HG02943 (cell line): Measurements from ENCODE around the gene MALRD1.

Experiments
- ATAC-seq: cut with Tn5 transposase; IDR thresholded peaks from one replicate; pipeline ENCODE4 v1.9.1; 2021; ENCODE audit warnings: mild to moderate bottlenecking, low read depth, moderate library complexity; ENCODE audit not compliant: unreplicated experiment

The MALRD1 gene

DNA sequence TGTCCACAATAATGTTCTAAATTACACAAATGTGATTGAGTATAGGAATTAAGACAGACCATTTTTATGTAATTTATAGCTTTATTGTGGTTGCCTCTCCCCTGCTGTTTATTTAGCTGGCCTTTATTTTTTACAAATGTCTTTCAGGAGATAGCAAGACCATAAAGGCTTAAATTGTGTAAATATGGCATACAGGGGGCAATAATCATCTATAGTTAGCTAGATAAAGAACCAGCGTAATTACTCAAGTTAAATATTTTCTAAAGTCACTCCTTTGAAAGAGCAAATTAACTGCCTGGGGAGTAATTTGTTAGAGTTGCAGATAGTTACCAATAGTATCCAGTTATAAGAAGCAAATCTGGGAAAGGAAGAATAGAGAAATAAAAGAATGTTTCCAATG lies at the start of gene MALRD1:
TSS of gene MALRD1 (plus strand) at position 313 of the 400 bp plus-strand sequence. CDS start 138 bp downstream, outside the sequence.
- no peak for ATAC-seq

DNA sequence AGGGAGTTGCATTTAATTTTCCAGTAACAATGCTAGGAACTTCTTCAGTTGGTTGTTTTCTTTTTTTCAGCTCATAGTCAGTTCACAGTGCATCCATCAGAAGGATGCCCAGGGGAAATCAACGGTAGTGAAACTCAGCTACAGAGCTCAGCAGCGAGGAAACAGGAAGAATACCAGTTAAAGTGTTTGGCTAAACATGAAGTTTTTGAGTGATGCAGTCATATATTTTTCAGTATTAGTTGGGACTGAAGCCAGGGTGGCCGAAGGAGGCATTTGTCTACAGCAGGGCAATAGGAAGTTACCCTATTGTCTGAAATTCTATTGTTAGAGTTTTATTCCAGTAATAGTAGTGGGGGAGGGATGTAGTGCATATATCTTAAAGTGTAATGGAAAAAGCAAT lies 45.3 kb upstream of the MALRD1 start:
- no peak for ATAC-seq

DNA sequence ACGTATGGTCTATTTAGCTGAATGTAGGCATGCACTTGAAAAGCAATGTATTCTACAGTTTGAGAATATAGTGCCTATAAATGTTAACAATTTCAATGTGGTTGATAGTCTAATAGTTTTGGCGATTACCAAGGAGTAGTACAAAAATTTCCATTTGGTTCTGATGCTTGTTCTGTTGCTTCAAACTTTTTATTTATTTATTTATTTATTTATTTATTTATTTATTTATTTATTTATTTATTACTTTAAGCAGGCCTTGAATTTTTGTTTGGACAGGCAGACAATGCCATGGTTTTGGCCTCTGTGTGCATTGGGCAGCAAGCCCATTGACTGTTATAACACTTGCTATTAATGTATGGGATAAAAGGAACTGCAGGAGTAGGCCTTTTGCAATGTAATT lies 36.5 kb upstream of the MALRD1 start:
- no peak for ATAC-seq

DNA sequence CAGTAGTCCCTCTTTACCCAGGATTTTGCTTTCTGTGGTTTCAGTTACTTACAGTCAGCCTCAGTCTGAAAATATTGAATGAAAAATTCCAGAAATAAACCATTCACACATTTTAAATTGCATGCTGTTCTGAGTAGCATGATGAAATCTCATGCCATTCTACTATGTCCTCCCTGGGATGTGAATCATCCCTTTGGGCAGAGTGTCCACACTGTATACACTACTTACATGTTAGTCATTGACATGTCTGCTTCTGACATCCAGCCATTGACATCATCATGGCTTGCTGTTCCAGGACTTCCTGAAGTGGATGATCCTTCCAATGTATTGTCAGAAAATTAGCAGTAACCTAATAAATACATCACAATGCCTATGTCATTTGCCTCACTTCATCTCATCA lies 34.6 kb upstream of the MALRD1 start:
- no peak for ATAC-seq

DNA sequence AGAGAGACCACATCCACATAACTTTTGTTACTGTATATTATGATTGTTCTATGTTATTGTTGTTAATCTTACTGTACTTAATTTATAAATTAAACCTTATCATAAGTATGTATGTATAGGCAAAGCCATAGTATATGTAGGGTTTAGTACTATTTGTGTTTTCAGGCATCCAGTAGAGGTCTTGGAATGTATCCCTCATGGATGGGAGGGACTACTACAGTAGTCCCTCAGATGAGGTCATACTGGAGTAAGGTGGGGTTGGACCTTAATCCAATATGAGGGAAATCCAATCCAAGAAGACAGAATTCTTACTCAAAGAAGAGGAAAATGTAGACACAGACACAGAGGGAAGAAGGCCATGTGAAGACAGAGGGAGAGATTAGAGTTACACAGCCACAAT lies 34.1 kb upstream of the MALRD1 start:
- ATAC-seq: no peak

DNA sequence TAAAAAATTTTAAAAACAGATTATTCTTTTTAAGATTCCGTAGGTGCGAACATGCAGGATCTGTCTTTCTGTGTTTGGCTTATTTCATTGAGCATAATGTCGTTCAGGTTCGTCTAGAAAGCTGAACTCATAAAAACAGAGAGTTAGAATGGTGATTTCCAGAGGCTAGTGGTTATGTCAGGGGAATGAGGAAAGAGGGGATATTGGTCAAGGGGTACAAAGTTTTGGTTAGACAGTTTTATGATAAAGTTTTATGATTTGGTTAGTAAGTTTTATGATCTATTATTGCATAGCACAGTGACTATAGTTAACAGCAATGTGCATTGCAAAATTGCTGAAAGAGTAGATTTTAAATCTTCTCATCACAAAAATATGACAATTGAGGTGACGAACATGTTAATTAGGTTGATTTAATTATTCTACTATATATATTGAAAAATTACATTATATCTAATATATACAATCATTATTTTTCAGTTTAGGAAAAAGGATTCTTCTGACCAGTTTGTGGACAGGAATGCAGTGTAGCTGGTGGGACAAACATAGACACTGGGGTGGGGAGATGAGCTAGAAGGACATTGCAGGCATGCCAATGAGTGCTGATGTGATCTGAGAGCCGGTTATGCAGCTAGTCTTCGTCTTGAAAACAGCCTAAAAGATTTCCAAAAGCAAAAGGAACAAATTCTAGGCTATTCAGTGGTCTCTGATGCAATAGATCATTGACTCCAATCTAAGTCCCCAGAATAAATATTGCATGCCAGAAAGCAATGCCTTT lies 31.3 kb upstream of the MALRD1 start:
- no peak for ATAC-seq

DNA sequence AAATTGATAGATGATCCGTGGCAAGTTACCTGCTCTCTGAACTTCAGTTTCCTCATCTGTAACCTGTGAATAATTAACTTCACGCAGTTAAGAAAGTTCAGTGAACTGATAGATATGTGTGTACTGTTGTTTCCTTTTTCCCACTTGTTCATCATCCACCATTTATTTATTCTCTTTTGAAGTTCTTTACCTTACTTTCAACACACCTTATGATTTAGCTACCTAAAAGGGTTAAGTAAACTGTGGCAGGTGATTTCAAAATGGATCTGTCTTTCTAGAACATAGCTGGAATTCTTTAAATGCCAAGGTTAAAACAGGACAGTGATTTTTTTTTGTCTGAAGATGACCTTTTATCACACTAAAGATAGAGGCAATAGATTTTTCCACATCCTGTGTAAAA lies 27.4 kb upstream of the MALRD1 start:
- ATAC-seq: no peak

DNA sequence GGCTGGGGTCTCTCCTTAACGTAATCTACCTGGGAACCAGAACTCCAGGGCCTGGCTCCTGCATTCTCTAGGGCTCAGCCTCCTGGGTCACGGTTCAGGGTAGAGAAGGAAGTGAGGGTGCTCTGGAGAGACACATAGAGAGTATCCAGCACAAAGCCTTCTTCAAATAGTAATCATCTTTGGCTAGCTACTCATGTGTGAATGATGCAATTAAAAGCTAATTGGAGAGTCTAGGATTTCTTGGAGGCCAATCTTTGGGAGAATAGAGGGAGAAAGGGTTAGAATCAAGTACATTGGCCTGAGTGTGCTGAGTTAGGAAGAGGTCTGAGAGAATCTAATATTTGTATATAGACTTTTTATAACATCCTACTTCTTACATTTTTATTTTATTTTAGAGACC lies 24.0 kb upstream of the MALRD1 start:
- no peak for ATAC-seq

DNA sequence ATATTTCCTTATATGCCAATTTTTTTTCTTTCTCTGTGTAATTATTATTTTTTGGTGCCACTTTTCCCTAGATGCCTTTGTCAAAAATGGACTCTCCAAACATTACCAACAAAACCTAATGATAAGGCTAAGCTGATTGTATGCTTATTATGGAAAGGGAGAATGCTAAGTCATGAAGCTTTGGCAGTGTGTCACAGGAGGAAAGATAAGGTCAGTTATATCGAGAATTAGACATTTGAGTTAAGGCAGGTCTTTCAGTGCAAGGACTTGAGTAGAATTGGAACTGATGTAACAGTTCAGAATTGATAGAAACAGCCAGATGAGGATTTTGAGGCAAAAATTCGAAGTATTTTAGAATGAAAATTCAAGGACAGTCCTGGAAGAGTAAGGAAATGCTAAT lies 16.8 kb upstream of the MALRD1 start:
- ATAC-seq: no peak

DNA sequence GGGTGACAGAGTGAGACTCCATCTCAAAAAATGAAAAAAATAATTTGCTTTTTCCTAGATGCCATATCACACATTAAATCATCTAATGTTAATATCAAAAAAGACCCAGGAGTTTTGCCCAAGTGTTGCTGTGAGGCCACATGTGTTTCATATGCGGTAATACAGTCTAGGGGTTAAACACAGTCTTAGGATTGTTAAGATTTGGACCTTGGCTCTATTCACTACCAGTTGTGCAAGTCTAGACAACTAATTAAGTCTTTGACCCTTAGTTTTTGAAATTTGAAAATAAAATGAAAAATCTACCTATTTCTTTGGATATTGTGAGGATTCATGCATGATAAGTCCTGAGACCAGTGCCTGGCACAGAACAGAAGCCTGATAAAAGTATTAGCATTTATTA lies 14.9 kb upstream of the MALRD1 start:
- no peak for ATAC-seq

DNA sequence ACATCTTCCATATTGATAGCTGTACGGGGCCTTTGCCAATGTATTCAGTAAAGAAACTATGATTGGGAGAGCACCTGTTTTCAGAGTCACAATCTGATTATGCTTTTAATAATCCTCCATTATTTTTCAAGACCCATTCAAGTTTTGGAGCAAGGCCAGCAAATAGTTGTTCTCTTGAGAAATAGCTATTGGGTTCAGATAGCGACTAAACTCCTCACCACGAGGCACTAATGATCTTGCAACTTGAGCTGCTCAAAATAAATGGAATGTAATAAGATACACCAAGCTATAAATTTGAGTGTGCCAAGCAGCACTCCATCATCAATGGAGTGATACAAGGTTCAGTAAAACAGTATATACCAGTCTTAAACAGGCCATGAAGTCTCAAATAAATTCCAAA lies 7.4 kb upstream of the MALRD1 start:
- no peak for ATAC-seq

DNA sequence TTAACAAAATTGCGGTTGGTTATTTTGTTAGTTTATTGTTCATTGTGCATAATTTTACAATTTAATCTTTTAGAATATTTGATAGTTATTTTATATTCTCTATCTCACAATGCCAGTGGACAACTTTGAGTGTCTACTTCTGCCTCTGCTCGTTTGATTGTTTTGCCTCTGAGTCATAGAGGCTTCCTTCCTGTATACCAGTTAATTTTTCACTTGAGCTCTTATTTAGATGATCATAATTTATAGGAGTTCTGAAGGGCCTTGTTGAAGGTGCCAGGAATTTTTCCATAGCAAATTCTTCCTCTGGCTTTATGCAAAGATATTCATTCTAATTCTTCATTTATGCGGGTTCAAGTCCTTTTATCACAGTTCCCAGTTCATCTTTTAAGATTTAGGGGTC lies 5.2 kb upstream of the MALRD1 start:
- ATAC-seq: no peak

DNA sequence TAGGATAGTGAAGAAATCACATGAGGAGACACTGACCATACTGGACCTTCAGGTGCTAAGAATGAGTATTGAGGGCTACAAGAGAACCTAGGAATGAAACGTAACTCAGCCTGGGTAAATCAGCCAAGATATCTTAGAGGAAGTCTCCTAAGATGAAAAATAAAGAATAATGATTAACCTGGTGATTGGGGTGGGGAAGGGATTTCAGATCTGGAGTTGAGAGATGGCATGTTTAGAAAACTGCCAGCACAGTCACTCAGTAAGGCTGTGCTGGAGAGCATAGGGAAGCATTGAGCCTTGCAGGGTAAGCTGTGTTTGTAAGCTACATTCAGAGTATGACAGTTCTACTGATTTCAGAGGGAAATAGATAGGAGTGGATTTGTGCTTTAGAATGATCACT lies 1.9 kb upstream of the MALRD1 start:
- ATAC-seq: no peak

DNA sequence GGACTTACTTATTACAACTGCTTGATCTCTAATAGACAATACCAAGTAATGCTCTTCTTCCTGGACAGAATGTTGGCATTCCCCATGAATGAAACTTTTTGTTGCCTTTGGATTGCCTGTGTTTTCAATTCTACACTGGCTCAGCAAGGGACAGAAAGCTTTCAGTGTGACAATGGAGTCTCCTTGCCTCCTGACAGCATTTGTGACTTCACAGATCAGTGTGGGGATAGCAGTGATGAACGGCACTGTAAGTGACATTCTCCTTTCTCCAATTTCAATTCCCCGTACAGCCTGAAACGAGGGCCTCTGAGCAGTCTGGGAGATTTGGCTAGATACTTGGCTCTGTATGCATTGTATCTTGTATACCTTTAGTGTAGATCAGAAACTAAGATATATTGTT lies 290 bp downstream of the MALRD1 start:
- ATAC-seq: no peak

DNA sequence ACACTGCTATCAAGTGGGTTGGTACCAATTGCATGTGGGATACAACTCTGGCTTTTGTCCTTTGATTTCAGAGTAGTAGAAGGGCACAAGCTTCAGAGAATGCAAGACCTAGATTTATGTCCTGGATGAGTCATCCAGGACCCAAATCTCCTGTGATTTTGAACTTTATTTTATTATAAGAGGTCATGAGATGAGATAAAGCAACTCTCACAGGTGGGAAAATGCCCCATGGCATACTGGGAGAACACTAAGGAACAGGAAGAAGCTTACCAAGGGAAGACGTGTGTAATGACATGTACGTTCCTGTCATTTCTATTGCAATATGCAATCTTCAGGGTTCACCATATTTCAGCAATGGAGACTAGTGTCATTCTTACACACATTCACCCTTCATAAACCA lies 966 bp downstream of the MALRD1 start:
- ATAC-seq: no peak

DNA sequence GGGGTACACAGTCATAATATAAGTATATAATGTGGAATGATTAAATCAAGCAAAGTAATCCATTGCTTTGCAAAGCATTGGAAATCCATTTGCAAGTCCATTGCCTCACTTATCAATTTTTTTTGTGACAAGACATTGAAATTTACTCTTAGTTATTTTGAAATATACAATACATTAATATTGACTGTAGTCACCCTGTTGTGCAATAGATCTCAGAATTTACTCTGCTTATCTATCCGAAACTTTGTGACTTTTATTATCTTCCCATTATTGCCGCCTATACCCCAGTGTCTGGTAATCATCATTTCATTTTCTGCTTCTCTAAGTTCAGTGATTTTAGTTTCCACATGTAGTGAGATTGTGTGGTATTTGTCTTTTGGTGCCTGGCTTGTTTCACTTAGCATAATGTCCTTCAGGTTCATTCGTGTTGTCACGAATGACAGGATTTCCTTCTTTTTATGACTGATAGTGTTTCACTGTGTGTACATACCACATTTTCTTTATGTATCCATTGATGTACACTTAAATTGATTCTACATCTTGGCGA lies 5.8 kb downstream of the MALRD1 start:
- no peak for ATAC-seq

DNA sequence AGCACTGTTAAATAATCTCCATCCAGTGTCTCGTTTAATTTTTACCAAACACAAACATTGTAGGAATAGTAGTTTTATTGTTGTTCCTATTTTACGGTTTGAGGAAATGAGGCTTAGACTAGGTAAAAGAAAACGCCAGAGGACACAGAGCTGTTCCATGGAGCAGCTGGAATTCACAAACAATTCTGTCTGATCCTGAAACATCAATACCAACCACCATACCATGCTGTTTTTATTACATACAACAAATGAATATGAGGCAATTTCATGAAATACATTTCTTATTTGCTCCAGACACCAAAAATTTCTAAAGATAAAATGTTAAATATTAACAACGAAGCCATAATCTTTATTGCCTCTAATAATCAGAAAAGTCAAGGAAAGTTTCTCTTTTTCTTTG lies 9.4 kb downstream of the MALRD1 start:
- ATAC-seq: no peak

DNA sequence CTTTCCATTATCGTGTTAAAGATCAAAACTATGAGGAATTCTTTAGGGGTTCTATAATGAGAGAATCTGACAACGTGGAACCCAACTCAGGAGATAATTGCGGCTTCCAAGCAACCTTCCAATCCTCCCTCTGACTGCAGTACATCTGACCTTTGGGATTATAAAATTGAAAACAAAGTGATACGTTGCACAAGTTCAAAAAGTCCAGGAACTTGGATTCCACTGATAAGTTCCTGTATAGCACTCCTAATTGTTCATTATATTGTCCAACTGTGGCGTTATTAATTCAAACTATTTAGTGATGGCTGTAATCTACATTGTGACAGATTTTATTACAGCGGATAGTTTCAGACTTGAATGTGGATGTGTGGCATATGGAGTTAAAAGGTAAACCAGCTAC lies 15.4 kb downstream of the MALRD1 start:
- no peak for ATAC-seq

DNA sequence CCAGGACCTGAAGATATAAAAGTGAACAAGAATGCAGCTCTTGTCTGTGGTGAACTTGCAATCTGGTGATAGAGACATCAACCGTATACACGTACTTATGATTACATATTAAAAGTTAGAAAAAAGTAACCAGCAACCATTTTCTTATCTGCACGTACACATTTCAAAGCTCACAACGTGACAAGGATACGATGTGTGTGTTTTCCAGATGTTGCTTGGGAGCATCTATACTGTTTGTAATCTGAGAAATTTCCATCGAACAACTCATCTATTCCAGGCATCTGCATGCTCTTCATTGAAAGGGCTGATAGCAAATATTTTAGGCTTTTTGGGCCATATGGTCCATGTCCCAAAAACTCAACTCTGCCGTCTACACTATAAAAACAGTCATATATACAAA lies 23.3 kb downstream of the MALRD1 start:
- no peak for ATAC-seq

DNA sequence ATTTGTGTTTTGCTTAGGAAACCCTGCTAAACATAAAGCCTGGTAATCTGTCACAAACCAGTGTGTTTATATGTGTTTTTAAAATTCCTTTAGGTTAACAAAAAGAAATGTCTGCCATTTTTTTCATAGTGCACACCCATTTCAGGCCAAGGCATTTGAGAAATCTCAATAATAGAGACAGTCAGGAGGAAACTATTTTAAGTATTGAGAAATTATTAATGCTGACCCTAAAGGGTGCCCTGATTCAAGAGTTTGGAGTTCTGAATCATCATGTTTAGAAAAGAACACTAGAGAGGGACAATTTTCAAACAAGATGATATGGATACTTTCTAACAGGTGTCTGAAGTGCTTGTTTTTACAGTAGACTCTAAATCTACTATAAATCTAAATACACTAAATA lies 28.7 kb downstream of the MALRD1 start:
- ATAC-seq: no peak

DNA sequence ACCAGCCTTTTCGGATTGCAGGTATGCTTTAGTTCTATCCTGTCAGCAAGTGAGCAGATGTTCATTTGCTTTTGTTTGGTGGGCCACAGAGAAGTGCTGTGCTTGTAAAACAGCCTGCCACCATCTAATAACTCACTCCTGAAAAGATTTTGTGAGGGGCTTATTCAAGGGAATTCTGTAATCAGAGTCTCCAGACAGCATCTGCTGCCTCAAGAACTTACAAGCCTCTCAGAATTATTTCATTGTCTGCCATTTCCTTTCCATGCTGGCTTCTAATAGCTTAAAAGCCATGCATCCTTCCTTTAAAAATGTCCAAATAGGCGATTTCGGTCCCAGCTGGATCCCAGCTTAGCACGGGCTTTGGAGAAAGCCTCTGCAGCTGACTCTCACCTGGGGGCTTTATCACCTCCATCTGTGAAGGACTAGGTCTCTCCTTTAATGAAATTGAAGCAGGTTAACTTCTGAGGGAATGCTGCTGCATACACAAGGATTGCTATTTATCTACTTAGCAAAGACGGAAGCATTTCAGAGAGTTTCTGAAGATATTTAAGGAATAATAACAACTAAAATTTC lies 48.0 kb downstream of the MALRD1 start:
- ATAC-seq: no peak

DNA sequence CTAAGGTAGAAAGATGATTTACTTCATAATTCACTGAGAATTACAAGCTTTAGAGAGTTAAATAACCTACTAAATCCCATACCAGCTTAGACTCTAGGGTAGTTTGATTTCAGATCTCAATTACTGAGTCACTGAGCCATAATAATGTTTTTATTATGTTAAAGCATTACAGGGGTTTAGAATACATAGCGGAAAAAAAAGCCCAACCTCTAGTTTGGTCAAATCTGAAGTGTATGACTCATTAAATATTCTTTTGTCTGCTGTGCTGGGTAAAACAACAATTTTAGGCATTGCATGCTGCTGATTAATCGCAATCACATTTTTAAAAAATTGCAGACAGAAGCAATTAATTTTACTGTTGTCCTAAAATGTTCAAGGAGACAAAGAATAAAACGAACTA lies 48.5 kb downstream of the MALRD1 start:
- ATAC-seq: no peak
